ENCODE data around the gene UBE2G1. TPM values are rescaled to one million over a fixed set of nuclear protein-coding genes. Genes with fewer than 3 reads are reported as not detected.
"Not testable (repeated sequence)": the region's sequence is repeated elsewhere in the genome, so short reads cannot be mapped to it uniquely, and the experiment has no call there.

The UBE2G1 gene
- total RNA-seq, 1 experiment from 2014 or later: 23.6 TPM

DNA sequence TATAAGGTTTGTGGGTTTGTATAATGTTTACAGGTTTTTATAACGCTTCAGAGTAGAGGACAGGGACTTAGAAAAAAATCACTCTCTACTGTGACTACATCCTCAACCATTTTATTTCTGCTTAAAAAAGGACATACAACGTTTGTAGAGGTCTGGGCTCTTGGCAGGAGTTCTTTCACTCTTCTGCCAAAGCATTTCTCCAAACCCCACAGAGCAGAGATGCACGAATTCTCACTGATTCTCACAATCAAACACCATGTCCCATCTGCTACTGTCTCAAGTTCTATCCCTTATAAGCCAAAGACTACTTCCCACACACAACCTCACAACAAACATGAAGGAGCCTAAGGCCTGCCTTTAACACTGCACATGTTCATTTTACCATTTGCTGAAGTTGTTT lies 95.7 kb downstream of the UBE2G1 start:
- DNase-seq (ENCODE audit: low read depth): no peak
- in situ Hi-C loops (cut with HindIII; ENCODE audit: low pct_unique_long_range_greater_than_20kb, low sequenced_read_pairs): no loop called here

DNA sequence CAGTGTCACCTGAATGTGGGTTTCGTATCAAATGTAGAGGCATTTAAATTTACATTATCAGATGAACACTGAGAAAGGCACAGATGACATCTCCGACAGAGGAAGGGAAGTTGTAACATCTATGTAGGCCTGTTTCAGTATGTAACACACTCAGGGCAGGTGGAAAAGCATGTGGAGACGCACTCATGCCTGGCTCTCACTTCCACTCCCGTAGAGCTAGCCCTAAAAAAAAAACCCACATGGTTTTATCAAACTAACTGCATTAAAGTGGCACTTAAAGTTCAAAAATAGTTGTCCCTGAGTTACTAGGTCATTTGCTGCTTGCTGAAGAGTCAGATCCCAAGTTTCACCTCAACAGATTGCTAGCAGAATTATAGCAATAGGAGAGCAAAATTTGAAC lies 96.6 kb downstream of the UBE2G1 start:
- in situ Hi-C loops (cut with HindIII; ENCODE audit: low pct_unique_long_range_greater_than_20kb, low sequenced_read_pairs): loop anchor here (10.0 kb wide), 1 partner anchor 55 kb away; no protein-coding TSS in a partner anchor
- DNase-seq (ENCODE audit: low read depth): no peak

DNA sequence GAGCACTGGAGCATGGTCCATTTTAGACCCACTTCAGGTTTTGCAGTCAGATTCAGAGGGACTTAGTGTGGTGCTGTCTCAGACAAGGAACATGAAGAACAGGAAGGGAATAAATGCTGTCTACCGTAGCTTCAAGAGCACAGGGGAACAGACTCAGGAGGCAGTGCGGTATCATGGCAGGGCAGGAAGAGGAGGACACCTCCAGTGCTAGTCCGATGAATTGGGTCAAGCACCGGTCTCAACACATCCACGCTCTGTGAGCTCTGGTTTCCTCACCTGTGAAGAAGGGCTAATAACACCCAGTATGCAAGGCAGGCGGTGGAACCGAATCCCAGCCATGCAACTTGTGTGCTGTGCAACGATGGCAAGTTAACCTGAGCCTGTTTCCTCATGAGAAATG lies 99.1 kb downstream of the UBE2G1 start:
- DNase-seq (ENCODE audit: low read depth): no peak
- in situ Hi-C loops (cut with HindIII; ENCODE audit: low pct_unique_long_range_greater_than_20kb, low sequenced_read_pairs): loop anchor here (10.0 kb wide), 1 partner anchor 57 kb away; no protein-coding TSS in a partner anchor

DNA sequence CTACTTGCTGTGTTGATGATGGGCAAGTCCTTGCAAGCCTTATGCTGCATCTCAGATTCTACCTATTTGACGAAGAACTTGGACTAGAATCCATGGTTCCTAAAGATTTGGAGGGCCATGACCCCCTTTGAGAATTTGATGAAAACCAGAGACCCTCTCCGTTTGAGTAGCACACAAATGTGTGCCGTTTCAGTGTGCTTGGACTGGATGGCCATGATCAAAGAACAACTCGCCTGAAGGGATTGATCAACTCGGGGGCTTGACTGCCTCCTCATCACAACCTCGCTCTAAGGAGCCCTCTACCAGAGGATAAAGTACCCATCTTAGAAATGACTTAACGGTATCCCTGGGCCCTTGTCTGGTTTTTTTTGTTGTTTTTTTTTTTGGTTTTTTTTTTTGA lies 99.9 kb downstream of the UBE2G1 start:
- in situ Hi-C loops (cut with HindIII; ENCODE audit: low pct_unique_long_range_greater_than_20kb, low sequenced_read_pairs): loop anchor here (10.0 kb wide), 1 partner anchor 58 kb away; no protein-coding TSS in a partner anchor

GRCh38 chr17:4263282-4264215 lies 102.9 kb downstream of the UBE2G1 start, which contains the start of gene ANKFY1:
Gene ANKFY1, minus strand, starts transcription at chr17:4263979. Its CDS starts 38 bp downstream, at chr17:4263941.
- peak; percentile 83 for DNase-seq (ENCODE audit: low read depth)
- in situ Hi-C loops (cut with HindIII; ENCODE audit: low pct_unique_long_range_greater_than_20kb, low sequenced_read_pairs): loop anchor here (10.0 kb wide), 1 partner anchor 61 kb away; no protein-coding TSS in a partner anchor

More for the DNA sequence above, 99.9 kb downstream of the UBE2G1 start:
- no peak for DNase-seq (ENCODE audit: low read depth)

- in situ Hi-C loops (cut with HindIII; ENCODE audit: low pct_unique_long_range_greater_than_20kb, low sequenced_read_pairs): loop anchor here (10.0 kb wide), 1 partner anchor 62 kb away; no protein-coding TSS in a partner anchor
- DNase-seq (ENCODE audit: low read depth): no peak
Observed at GRCh38 chr17:4262703-4263102, 103.8 kb downstream of the UBE2G1 start.

- in situ Hi-C loops (cut with HindIII; ENCODE audit: low pct_unique_long_range_greater_than_20kb, low sequenced_read_pairs): loop anchor here (10.0 kb wide), 1 partner anchor 63 kb away; no protein-coding TSS in a partner anchor
Observed at GRCh38 chr17:4261452-4261851, 105.0 kb downstream of the UBE2G1 start.

DNA sequence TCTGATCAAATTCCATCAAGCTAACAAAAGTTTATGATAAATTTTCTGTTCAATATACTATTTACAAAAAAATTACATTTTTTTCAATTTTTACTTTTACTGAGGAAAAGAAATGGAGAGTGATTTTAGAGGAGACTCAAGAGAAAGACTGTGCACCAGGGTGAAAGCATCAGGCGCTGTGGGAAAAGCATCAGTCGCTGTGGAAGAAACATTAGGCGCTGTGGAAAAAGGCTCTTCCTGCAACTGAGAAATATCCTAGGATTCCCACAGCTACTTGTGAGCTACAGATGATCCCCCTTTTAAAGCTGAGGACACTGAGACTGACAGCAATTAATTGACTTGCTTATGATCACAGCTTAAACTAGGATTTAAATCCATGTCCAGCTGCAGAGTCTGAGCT lies 107.6 kb downstream of the UBE2G1 start:
- in situ Hi-C loops (cut with HindIII; ENCODE audit: low pct_unique_long_range_greater_than_20kb, low sequenced_read_pairs): no loop called here
- DNase-seq (ENCODE audit: low read depth): no peak

More at GRCh38 chr17:4261452-4261851, 105.0 kb downstream of the UBE2G1 start:
- DNase-seq (ENCODE audit: low read depth): no peak

DNA sequence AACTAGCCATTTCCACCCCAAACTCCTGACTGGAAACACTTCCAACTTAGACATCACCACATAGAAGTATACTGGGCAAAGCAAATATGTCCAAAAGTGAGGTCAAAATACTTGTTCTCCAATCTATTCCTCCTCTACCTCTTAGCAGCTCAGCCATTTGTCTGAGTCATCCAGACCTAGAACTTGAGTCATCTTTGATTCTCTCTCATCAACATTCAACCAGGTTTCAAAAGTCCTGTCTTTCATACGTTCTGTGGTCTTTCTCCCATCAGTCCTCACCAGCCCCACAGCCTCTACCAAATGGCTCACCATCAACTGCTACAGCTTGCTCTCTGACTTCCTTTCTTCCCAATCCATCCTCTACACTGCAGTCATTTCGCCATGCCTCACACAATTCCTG lies 109.5 kb downstream of the UBE2G1 start:
- no peak for DNase-seq (ENCODE audit: low read depth)
- in situ Hi-C loops (cut with HindIII; ENCODE audit: low pct_unique_long_range_greater_than_20kb, low sequenced_read_pairs): no loop called here

DNA sequence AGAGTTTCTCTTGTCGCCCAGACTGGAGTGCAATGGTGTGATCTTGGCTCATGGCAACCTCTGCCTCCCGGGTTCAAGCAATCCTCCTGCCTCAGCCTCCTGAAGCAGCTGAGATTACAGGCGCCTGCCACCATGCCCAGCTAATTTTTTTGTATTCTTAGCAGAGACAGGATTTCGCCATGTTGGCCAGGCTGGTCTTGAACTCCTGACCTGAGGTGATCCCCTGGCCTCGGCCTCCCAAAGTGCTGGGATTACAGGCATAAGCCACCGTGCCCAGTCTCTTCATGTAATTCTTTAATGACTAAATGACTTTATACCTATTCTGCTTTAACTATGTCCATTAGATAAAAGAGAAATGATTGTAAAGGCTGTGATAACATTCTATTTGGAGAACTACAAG lies 111.2 kb downstream of the UBE2G1 start:
- DNase-seq (ENCODE audit: low read depth); in situ Hi-C loops (cut with HindIII; ENCODE audit: low pct_unique_long_range_greater_than_20kb, low sequenced_read_pairs): not testable (repeated sequence)

- in situ Hi-C loops (cut with HindIII; ENCODE audit: low pct_unique_long_range_greater_than_20kb, low sequenced_read_pairs): no loop called here
- DNase-seq (ENCODE audit: low read depth): no peak
Observed at GRCh38 chr17:4250887-4251286, 115.6 kb downstream of the UBE2G1 start.

DNA sequence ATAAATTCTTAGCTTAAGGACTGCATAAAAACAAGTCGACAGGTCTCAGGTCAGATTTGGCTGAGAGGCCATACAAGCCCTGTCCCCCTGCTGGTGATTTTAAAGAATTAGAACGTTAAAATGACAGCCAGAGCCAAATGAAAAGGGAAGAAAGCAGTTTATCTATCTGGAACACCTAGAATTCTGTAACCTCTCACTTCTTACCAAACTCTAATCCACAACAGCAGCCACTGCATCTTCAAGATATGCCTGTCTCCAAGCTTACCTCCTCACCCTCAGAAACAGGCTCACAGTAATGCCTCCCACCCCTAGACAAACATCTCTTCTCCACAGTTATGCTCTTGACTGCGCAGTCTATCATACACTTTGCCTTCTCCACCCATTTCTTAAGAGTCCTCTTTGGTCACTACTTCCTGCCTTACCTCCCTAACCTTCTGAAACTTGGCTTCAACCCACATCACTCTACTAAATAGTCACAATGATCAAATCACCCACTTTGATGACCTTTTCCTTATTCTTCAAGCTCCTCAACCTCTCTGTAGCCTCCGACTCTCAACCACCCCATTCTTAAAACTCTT lies 116.9 kb downstream of the UBE2G1 start:
- in situ Hi-C loops (cut with HindIII; ENCODE audit: low pct_unique_long_range_greater_than_20kb, low sequenced_read_pairs): no loop called here
- DNase-seq (ENCODE audit: low read depth): no peak

DNA sequence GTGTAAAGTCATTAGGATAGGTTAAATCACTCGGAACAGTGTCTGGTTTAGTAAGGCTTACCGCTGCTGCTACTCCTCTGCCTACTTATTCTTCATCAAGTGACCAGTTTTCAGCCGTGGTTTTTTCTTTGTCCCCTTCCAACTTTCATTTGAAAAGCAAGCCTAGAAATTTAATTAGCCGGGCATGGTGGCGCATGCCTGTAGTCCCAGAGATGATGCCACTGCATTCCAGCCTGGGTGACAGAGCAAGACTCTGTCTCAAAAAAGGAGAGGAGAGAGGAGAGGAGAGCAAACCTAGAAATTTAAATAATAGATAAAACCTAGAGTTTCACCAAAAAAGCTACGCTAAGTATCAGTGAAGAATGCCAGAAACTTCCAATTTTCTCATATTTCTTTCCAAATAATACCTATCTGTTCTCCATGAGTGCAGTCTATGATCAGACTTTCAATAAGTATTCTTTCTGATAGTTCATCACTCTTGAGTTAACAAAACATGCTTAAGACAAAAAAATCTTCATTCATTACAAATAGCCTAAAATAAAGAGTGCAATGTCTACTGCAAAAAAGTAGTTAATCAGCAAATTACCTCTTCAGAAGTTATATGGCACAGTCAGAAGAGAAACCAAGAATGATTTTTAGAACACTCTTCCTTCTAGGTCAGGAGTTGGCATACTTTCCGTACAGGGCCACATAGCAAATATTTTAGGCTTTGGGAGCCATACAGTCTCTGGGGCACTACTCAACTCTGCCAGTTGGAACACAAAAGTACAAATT lies 117.8 kb downstream of the UBE2G1 start:
- in situ Hi-C loops (cut with HindIII; ENCODE audit: low pct_unique_long_range_greater_than_20kb, low sequenced_read_pairs): no loop called here
- DNase-seq (ENCODE audit: low read depth): no peak

DNA sequence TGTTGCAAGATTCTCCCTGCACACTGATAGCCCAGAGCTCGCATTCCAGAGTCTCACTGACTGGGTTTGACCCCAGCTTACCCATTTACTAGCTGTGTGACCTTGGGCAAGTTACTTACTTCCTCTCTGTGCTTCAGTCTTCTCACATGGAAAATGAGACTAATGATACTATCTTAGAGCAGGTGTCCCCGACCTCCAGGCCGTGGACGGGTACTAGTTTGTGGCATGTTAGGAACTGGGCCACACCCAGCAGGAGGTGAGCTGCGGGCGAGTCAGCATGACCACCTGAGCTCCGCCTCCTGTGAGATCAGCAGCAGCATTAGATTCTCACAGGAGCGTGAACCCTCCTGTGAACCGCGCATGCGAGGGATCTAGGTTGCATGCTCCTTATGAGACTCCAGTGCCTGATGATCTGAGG lies 118.5 kb downstream of the UBE2G1 start:
- DNase-seq (ENCODE audit: low read depth): peak; percentile 27
- in situ Hi-C loops (cut with HindIII; ENCODE audit: low pct_unique_long_range_greater_than_20kb, low sequenced_read_pairs): no loop called here

- in situ Hi-C loops (cut with HindIII; ENCODE audit: low pct_unique_long_range_greater_than_20kb, low sequenced_read_pairs): no loop called here
- DNase-seq (ENCODE audit: low read depth): no peak
Observed at GRCh38 chr17:4247361-4247970, 119.0 kb downstream of the UBE2G1 start.

DNA sequence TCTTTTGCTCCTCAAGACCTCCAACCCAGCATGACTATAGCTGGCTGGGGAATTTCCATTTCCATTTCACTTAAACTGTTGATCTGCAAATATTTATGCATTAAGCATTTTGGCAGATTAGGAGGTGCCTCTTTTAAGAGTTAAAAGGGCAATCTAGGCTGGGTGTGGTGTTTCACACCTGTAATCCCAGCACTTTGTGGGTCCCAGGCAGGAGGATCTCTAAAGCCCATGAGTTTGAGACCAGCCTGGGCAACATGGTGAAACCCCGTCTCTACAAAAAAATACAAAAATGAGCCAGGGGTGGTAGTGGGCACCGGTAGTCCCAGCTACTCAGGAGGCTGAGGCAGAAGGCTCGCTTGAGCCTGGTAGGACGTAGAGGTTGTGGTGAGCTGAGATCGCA lies 119.8 kb downstream of the UBE2G1 start:
- in situ Hi-C loops (cut with HindIII; ENCODE audit: low pct_unique_long_range_greater_than_20kb, low sequenced_read_pairs): no loop called here
- no peak for DNase-seq (ENCODE audit: low read depth)

- in situ Hi-C loops (cut with HindIII; ENCODE audit: low pct_unique_long_range_greater_than_20kb, low sequenced_read_pairs): no loop called here
- DNase-seq (ENCODE audit: low read depth): no peak
Observed at GRCh38 chr17:4241535-4241934, 124.9 kb downstream of the UBE2G1 start.

- no peak for DNase-seq (ENCODE audit: low read depth)
- in situ Hi-C loops (cut with HindIII; ENCODE audit: low pct_unique_long_range_greater_than_20kb, low sequenced_read_pairs): no loop called here
Observed at GRCh38 chr17:4236456-4236855, 130.0 kb downstream of the UBE2G1 start.
